SK-N-SH (cell line): Measurements from ENCODE around the gene SCN8A.

Experiments
- EP300 ChIP-seq, 2 experiments: IDR thresholded peaks; 2 replicates each; pipeline versions ENCODE4 v1.4.0 to v1.6.1; 2012; ENCODE audit warnings: borderline replicate concordance in 1 of 2, low read depth in 1 of 2, low read length in 1 of 2
- GABPA ChIP-seq: IDR thresholded peaks from 2 replicates; pipeline ENCODE4 v1.4.0; 2012; ENCODE audit warnings: low read depth, mild to moderate bottlenecking
- POLR2AphosphoS5 ChIP-seq: IDR thresholded peaks from 2 replicates; pipeline ENCODE4 v1.6.1; 2012; ENCODE audit warnings: low read depth, low read length
- TAF1 ChIP-seq: IDR thresholded peaks from 2 replicates; pipeline ENCODE4 v1.6.1; 2012; ENCODE audit warnings: low read depth, mild to moderate bottlenecking, low read length, moderate library complexity, borderline replicate concordance
- TCF12 ChIP-seq: IDR thresholded peaks from 2 replicates; pipeline ENCODE4 v1.4.0; 2012
- TF ChIP-seq, protein P1 (sequence below): fragments of 200-600 bp; sonication (generic); IDR thresholded peaks from 2 replicates; pipeline ENCODE4 v1.6.1; 2017; ENCODE audit warnings: antibody characterized with exemption, mild to moderate bottlenecking, moderate library complexity
- TF ChIP-seq, protein P2 (sequence below): IDR thresholded peaks from 2 replicates; pipeline ENCODE4 v1.4.0; 2012; ENCODE audit warnings: low read depth, borderline replicate concordance
- TF ChIP-seq, protein P3 (sequence below): fragments of 150-350 bp; IDR thresholded peaks from 2 replicates; pipeline ENCODE4 v1.6.1; 2016; ENCODE audit warnings: mild to moderate bottlenecking, low read depth, low read length
- TF ChIP-seq, protein P4 (sequence below): IDR thresholded peaks from 2 replicates; pipeline ENCODE4 v1.4.0; 2012; ENCODE audit warnings: low read depth

GRCh38 chr12:51820526-51821439, 229.8 kb downstream of the SCN8A start:
- TF ChIP-seq, protein P1, sequence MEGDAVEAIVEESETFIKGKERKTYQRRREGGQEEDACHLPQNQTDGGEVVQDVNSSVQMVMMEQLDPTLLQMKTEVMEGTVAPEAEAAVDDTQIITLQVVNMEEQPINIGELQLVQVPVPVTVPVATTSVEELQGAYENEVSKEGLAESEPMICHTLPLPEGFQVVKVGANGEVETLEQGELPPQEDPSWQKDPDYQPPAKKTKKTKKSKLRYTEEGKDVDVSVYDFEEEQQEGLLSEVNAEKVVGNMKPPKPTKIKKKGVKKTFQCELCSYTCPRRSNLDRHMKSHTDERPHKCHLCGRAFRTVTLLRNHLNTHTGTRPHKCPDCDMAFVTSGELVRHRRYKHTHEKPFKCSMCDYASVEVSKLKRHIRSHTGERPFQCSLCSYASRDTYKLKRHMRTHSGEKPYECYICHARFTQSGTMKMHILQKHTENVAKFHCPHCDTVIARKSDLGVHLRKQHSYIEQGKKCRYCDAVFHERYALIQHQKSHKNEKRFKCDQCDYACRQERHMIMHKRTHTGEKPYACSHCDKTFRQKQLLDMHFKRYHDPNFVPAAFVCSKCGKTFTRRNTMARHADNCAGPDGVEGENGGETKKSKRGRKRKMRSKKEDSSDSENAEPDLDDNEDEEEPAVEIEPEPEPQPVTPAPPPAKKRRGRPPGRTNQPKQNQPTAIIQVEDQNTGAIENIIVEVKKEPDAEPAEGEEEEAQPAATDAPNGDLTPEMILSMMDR: peak; percentile 46
- TF ChIP-seq GABPA (no peak), TAF1 (no peak), EP300 (IDR thresholded peaks at IDR 0.05; ENCODE audit: borderline replicate concordance in 1 of 2, low read depth in 1 of 2, low read length in 1 of 2) (no peak), POLR2AphosphoS5 (no peak), TCF12 (no peak)
- TF ChIP-seq, protein P2, sequence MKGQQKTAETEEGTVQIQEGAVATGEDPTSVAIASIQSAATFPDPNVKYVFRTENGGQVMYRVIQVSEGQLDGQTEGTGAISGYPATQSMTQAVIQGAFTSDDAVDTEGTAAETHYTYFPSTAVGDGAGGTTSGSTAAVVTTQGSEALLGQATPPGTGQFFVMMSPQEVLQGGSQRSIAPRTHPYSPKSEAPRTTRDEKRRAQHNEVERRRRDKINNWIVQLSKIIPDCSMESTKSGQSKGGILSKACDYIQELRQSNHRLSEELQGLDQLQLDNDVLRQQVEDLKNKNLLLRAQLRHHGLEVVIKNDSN: no peak
- TF ChIP-seq, protein P3, sequence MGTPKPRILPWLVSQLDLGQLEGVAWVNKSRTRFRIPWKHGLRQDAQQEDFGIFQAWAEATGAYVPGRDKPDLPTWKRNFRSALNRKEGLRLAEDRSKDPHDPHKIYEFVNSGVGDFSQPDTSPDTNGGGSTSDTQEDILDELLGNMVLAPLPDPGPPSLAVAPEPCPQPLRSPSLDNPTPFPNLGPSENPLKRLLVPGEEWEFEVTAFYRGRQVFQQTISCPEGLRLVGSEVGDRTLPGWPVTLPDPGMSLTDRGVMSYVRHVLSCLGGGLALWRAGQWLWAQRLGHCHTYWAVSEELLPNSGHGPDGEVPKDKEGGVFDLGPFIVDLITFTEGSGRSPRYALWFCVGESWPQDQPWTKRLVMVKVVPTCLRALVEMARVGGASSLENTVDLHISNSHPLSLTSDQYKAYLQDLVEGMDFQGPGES: no peak
- TF ChIP-seq, protein P4, sequence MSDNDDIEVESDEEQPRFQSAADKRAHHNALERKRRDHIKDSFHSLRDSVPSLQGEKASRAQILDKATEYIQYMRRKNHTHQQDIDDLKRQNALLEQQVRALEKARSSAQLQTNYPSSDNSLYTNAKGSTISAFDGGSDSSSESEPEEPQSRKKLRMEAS: peak; percentile 35; the same call in 1 of the 2 replicates
